Mesothelial cell of epicardium (in vitro differentiated cells): ENCODE results near the gene C16orf95. TPM values are rescaled to one million over a fixed set of nuclear protein-coding genes. Genes with fewer than 3 reads are reported as not detected.

Experiments
- DNase-seq, 2 experiments: peaks; one replicate each; pipeline ENCODE4 v3.0.0; 2021; ENCODE audit warnings: low spot score in 2 of 2; ENCODE audit not compliant: unreplicated experiment in 2 of 2
- H3K27ac Mint-ChIP-seq: 2 replicates; pipeline ENCODE4 v1.8.0; 2021; ENCODE audit warnings: mixed read lengths
- H3K27me3 Mint-ChIP-seq: 2 replicates; pipeline ENCODE4 v1.8.0; 2021; ENCODE audit warnings: low read depth, mixed read lengths
- H3K36me3 Mint-ChIP-seq: 2 replicates; pipeline ENCODE4 v1.8.0; 2021; ENCODE audit warnings: mixed read lengths
- H3K4me1 Mint-ChIP-seq: 2 replicates; pipeline ENCODE4 v1.8.0; 2021; ENCODE audit warnings: mixed read lengths
- H3K4me3 Mint-ChIP-seq: 2 replicates; pipeline ENCODE4 v1.8.0; 2021; ENCODE audit warnings: mild to moderate bottlenecking, moderate library complexity, mixed read lengths
- H3K9me3 Mint-ChIP-seq: 2 replicates; pipeline ENCODE4 v1.8.0; 2021; ENCODE audit warnings: mixed read lengths
- CTCF ChIP-seq: fragments of 200-600 bp; sonication (generic); IDR thresholded peaks from one replicate; pipeline ENCODE4 v1.5.0; 2021; ENCODE audit warnings: antibody characterized with exemption; ENCODE audit not compliant: unreplicated experiment
- total RNA-seq: library from RNA; stranded (reverse); gene quantifications from 3 replicates; pipeline ENCODE4 v1.2.1, GENCODE V29; 2021

The C16orf95 gene
- total RNA-seq, 1 donor from 2014 or later: 4.6 TPM

GRCh38 chr16:87361916-87362619 lies 44.9 kb upstream of the C16orf95 start:
- peaks cover 15% of the 10 kb centered on the region for H3K4me1 Mint-ChIP-seq
- peaks cover 34% of the 10 kb centered on the region for H3K36me3 Mint-ChIP-seq
- TF ChIP-seq CTCF: no peak
- H3K27ac Mint-ChIP-seq: no peak overlapping the region
- H3K9me3 Mint-ChIP-seq: no peaks in the 10 kb centered on the region
- no peak for DNase-seq
- H3K4me3 Mint-ChIP-seq: no peak overlapping the region
- H3K27me3 Mint-ChIP-seq: no peaks in the 10 kb centered on the region

- DNase-seq: no peak
- no peak for TF ChIP-seq CTCF
Observed at GRCh38 chr16:87360862-87361610, 43.8 kb upstream of the C16orf95 start.

GRCh38 chr16:87359121-87359520 lies 41.9 kb upstream of the C16orf95 start:
- Mint-ChIP-seq H3K27me3 (no peaks in the 10 kb centered on the region), H3K9me3 (no peaks in the 10 kb centered on the region), H3K4me1 (peaks cover 9% of the 10 kb centered on the region), H3K4me3 (no peak overlapping the region), H3K36me3 (peaks cover 35% of the 10 kb centered on the region), H3K27ac (no peak overlapping the region)
- no peak for TF ChIP-seq CTCF
- DNase-seq: no peak

More at GRCh38 chr16:87360862-87361610, 43.8 kb upstream of the C16orf95 start:
- Mint-ChIP-seq H3K36me3 (peaks cover 35% of the 10 kb centered on the region), H3K27ac (no peak overlapping the region), H3K9me3 (no peaks in the 10 kb centered on the region), H3K4me3 (no peak overlapping the region), H3K4me1 (peaks cover 15% of the 10 kb centered on the region), H3K27me3 (no peaks in the 10 kb centered on the region)

GRCh38 chr16:87358696-87359095 lies 41.5 kb upstream of the C16orf95 start:
- no peak overlapping the region for H3K27ac Mint-ChIP-seq
- H3K27me3 Mint-ChIP-seq: no peaks in the 10 kb centered on the region
- no peak overlapping the region for H3K4me3 Mint-ChIP-seq
- DNase-seq: no peak
- peaks cover 5% of the 10 kb centered on the region for H3K4me1 Mint-ChIP-seq
- H3K9me3 Mint-ChIP-seq: no peaks in the 10 kb centered on the region
- TF ChIP-seq CTCF: no peak
- H3K36me3 Mint-ChIP-seq: peaks cover 35% of the 10 kb centered on the region

- H3K27me3 Mint-ChIP-seq: no peaks in the 10 kb centered on the region
- H3K9me3 Mint-ChIP-seq: no peaks in the 10 kb centered on the region
- no peak overlapping the region for H3K4me3 Mint-ChIP-seq
- no peak for DNase-seq
- no peak overlapping the region for H3K27ac Mint-ChIP-seq
- peaks cover under 1% of the 10 kb centered on the region for H3K4me1 Mint-ChIP-seq
- H3K36me3 Mint-ChIP-seq: peaks cover 33% of the 10 kb centered on the region
- no peak for TF ChIP-seq CTCF
Observed at GRCh38 chr16:87358250-87358649, 41.1 kb upstream of the C16orf95 start.
